ENCODE results near the gene PRSS21. TPM values are rescaled to one million over a fixed set of nuclear protein-coding genes. Genes with fewer than 3 reads are reported as not detected.

The PRSS21 gene
- total and polyA plus RNA-seq, 10 of the 15 experiments (the other 5 are each of a cell fraction or from before 2014, with no cell fraction given), result 5.3 to 73.4 (median 40.1) TPM; not detected in 1

GRCh38 chr16:2784358-2785100, 32.5 kb upstream of the PRSS21 start:
- WGBS (ENCODE audit: insufficient coverage, insufficient replicate concordance, low lambda C conversion rate, missing lambda C conversion rate), result 38% methylated on average over 15 of the region's 15 CpGs
- Histone ChIP-seq H3K27me3 (replicated peaks in 1 of 2; ENCODE audit: control insufficient read depth in 2 of 2, insufficient read depth in 2 of 2, low read length in 1 of 2) (peaks cover 2 to 7% of the 10 kb centered on the region in 2 experiments; a peak in 3 of 4 replicates), H3K4me1 (ENCODE audit: control insufficient read depth, insufficient read depth, low read length) (no peaks in the 10 kb centered on the region), H3K4me2 (ENCODE audit: control insufficient read depth, insufficient read depth) (no peak overlapping the region), H2AFZ (ENCODE audit: control insufficient read depth, low read depth, low read length) (no peak overlapping the region), H3K9ac (ENCODE audit: control insufficient read depth, insufficient read depth, low read length) (no peak overlapping the region), H3K4me3 (no peak overlapping the region), H3K9me3 (replicated peaks; ENCODE audit: control insufficient read depth, insufficient read depth, low read length) (no peaks in the 10 kb centered on the region), H3K36me3 (ENCODE audit: control insufficient read depth in 2 of 2, insufficient read depth in 2 of 2, low read length in 1 of 2) (no peaks in the 10 kb centered on the region), H3K79me2 (ENCODE audit: control insufficient read depth, insufficient read depth, low read length) (no peaks in the 10 kb centered on the region), H4K20me1 (ENCODE audit: control insufficient read depth, insufficient read depth) (no peaks in the 10 kb centered on the region), H3K27ac (ENCODE audit: control insufficient read depth, insufficient read depth) (no peak overlapping the region)
- FAIRE-seq (no peak), DNase-seq (ENCODE audit: low read depth, low spot score) (no peak), ATAC-seq (no peak)
- in situ Hi-C loops (cut with MboI) (no loop called here), intact Hi-C loops (cut with micrococcal nuclease; ENCODE audit: unreplicated experiment) (no loop called here)
- TF ChIP-seq ZNF217 (IDR thresholded peaks at IDR 0.05) (no peak), EP300 (IDR thresholded peaks at IDR 0.05; ENCODE audit: borderline replicate concordance in 1 of 2, control insufficient read depth in 1 of 2, low read depth in 2 of 2, low read length in 2 of 2) (no peak), CHD2 (IDR thresholded peaks at IDR 0.05; ENCODE audit: borderline replicate concordance, low read depth, low read length) (no peak), SMAD5 (IDR thresholded peaks at IDR 0.05; ENCODE audit: low read depth) (no peak), PAX8 (IDR thresholded peaks at IDR 0.05) (no peak), SMAD1 (IDR thresholded peaks at IDR 0.05; ENCODE audit: low read depth, partially characterized antibody) (no peak), BACH1 (IDR thresholded peaks at IDR 0.05; ENCODE audit: borderline replicate concordance) (no peak), NFXL1 (IDR thresholded peaks at IDR 0.05; ENCODE audit: borderline replicate concordance) (no peak), POLR2AphosphoS2 (IDR thresholded peaks at IDR 0.05; ENCODE audit: low read depth, low read length) (no peak), TCF12 (IDR thresholded peaks at IDR 0.05; ENCODE audit: low read depth, low read length) (no peak), STAT3 (IDR thresholded peaks at IDR 0.05; ENCODE audit: low read depth, low read length) (no peak), BRCA1 (IDR thresholded peaks at IDR 0.05; ENCODE audit: low read depth, low read length) (no peak)
- TF ChIP-seq, protein P1, sequence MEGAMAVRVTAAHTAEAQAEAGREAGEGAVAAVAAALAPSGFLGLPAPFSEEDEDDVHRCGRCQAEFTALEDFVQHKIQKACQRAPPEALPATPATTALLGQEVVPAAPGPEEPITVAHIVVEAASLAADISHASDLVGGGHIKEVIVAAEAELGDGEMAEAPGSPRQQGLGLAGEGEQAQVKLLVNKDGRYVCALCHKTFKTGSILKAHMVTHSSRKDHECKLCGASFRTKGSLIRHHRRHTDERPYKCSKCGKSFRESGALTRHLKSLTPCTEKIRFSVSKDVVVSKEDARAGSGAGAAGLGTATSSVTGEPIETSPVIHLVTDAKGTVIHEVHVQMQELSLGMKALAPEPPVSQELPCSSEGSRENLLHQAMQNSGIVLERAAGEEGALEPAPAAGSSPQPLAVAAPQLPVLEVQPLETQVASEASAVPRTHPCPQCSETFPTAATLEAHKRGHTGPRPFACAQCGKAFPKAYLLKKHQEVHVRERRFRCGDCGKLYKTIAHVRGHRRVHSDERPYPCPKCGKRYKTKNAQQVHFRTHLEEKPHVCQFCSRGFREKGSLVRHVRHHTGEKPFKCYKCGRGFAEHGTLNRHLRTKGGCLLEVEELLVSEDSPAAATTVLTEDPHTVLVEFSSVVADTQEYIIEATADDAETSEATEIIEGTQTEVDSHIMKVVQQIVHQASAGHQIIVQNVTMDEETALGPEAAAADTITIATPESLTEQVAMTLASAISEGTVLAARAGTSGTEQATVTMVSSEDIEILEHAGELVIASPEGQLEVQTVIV (IDR thresholded peaks at IDR 0.05; ENCODE audit: borderline replicate concordance, partially characterized antibody), result no peak
- ChIA-PET SMC1A (ENCODE audit: uncharacterized antibody, unreplicated experiment) (no interaction called here), POLR2A (no interaction called here), RAD21 (ENCODE audit: unreplicated experiment) (no interaction called here), CTCF (no interaction called here)
- BruUV-seq (replicated peaks), result no TSS peak

All from GM12878 (cell line).